Breast epithelium (tissue), 3 donors: ENCODE results near the gene CBX7.

Experiments
- POLR2A ChIP-seq: fragments of 450-650 bp; IDR thresholded peaks from one replicate; pipeline ENCODE4 v1.6.1; 2016; ENCODE audit warnings: antibody characterized with exemption, mild to moderate bottlenecking, moderate library complexity
- POLR2AphosphoS5 ChIP-seq, 3 donors: sonication (generic); formaldehyde crosslinking; IDR thresholded peaks; one replicate each; pipeline ENCODE4 v1.6.1; 2017; ENCODE audit warnings: antibody characterized with exemption in 3 of 3
- TF ChIP-seq, protein P1 (sequence below), 3 donors: fragments of 450-650 bp; IDR thresholded peaks; one replicate each; pipeline ENCODE4 v1.5.1; 2016 to 2017; ENCODE audit warnings: antibody characterized with exemption in 3 of 3, mild to moderate bottlenecking in 3 of 3, moderate library complexity in 3 of 3

DNA sequence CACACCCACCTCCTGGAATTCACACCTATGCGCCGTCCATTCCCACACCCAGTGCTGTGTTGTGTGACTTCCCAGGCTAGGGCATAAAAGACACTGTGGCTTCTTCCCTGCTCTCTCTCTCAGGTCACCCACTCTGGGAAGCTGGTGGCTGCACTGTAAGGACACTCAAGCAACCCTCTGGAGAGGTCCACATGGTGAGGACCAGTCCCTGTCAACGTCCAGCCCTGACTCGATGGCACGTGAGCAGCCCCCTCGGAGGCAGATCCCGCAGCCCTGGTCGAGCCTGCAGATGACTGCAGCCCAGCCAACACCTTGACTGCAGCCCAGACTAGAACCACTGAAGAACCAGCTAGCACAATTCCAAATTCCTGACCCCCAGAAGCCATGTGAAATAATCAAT, 16.2 kb downstream of the CBX7 start:
- TF ChIP-seq, protein P1, sequence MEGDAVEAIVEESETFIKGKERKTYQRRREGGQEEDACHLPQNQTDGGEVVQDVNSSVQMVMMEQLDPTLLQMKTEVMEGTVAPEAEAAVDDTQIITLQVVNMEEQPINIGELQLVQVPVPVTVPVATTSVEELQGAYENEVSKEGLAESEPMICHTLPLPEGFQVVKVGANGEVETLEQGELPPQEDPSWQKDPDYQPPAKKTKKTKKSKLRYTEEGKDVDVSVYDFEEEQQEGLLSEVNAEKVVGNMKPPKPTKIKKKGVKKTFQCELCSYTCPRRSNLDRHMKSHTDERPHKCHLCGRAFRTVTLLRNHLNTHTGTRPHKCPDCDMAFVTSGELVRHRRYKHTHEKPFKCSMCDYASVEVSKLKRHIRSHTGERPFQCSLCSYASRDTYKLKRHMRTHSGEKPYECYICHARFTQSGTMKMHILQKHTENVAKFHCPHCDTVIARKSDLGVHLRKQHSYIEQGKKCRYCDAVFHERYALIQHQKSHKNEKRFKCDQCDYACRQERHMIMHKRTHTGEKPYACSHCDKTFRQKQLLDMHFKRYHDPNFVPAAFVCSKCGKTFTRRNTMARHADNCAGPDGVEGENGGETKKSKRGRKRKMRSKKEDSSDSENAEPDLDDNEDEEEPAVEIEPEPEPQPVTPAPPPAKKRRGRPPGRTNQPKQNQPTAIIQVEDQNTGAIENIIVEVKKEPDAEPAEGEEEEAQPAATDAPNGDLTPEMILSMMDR (IDR thresholded peaks at IDR 0.05), result no peak
- TF ChIP-seq POLR2A, result no peak
- TF ChIP-seq POLR2AphosphoS5 (IDR thresholded peaks at IDR 0.05), result no peak
